ENCODE measurements around the gene PIGK. TPM values are rescaled to one million over a fixed set of nuclear protein-coding genes. Genes with fewer than 3 reads are reported as not detected.

The PIGK gene
- total and polyA plus RNA-seq, 8 donors = 0.58 to 62.4 (median 8.5) TPM

GRCh38 chr1:77040826-77041225 is 178.4 kb downstream of the PIGK start:
- intact Hi-C loops (cut with DNase I; ENCODE audit: low total_unique reads) = no loop called here
- 56 to 82% (median 76%) methylated on average over 3 of the region's 3 CpGs for WGBS, 5 donors

GRCh38 chr1:77039739-77040138 is 179.5 kb downstream of the PIGK start:
- H3K36me3 ChIP-seq = no peaks in the 10 kb centered on the region
- DNase-seq = peak in 1 of 2 donors; percentile 27
- no peak overlapping the region for H3K4me3 ChIP-seq
- no peaks in the 10 kb centered on the region for H3K27me3 ChIP-seq
- peaks cover 0 to 6% (median 0%) of the 10 kb centered on the region in 4 donors for H3K9me3 ChIP-seq
- peaks cover 0 to 16% (median 4%) of the 10 kb centered on the region in 4 donors for H3K4me1 ChIP-seq
- WGBS, 5 donors = 54 to 87% (median 81%) methylated on average over 8 of the region's 8 CpGs
- intact Hi-C loops (cut with DNase I; ENCODE audit: low total_unique reads) = no loop called here
- H3K27ac ChIP-seq = peak overlapping the region in 2 of 5 donors; percentile 29 to 45
- TF ChIP-seq EP300 (IDR thresholded peaks at IDR 0.05) (no peak), POLR2AphosphoS5 (IDR thresholded peaks at IDR 0.05) (peak in 2 of 3 donors; percentile 11 to 82)

More at GRCh38 chr1:77040826-77041225, 178.4 kb downstream of the PIGK start:
- Histone ChIP-seq H3K9me3 (peaks cover 0 to 6% (median 0%) of the 10 kb centered on the region in 4 donors), H3K27me3 (no peaks in the 10 kb centered on the region), H3K27ac (no peak overlapping the region), H3K36me3 (no peaks in the 10 kb centered on the region), H3K4me3 (no peak overlapping the region), H3K4me1 (peaks cover 0 to 16% (median 4%) of the 10 kb centered on the region in 4 donors)
- DNase-seq = no peak
- TF ChIP-seq POLR2A (IDR thresholded peaks at IDR 0.05) (no peak), EP300 (IDR thresholded peaks at IDR 0.05) (no peak), POLR2AphosphoS5 (IDR thresholded peaks at IDR 0.05) (no peak), CTCF (IDR thresholded peaks at IDR 0.05) (no peak)

- peak overlapping the region in 3 of 5 donors; percentile 38 to 72 (median 45) for H3K27ac ChIP-seq
- H3K36me3 ChIP-seq = no peaks in the 10 kb centered on the region
- 80 to 96% (median 83%) methylated on average over 1 of the region's 1 CpG for WGBS, 5 donors
- H3K9me3 ChIP-seq = peaks cover 0 to 6% (median 0%) of the 10 kb centered on the region in 4 donors
- intact Hi-C loops (cut with DNase I; ENCODE audit: low total_unique reads) = no loop called here
- no peaks in the 10 kb centered on the region for H3K27me3 ChIP-seq
- no peak for DNase-seq
- no peak overlapping the region for H3K4me3 ChIP-seq
- TF ChIP-seq EP300 (IDR thresholded peaks at IDR 0.05) (no peak), POLR2AphosphoS5 (IDR thresholded peaks at IDR 0.05) (no peak), CTCF (IDR thresholded peaks at IDR 0.05) (no peak)
- H3K4me1 ChIP-seq = peaks cover 0 to 16% (median 4%) of the 10 kb centered on the region in 4 donors
Measured at GRCh38 chr1:77039111-77039510, 180.1 kb downstream of the PIGK start.

Small RNA genes within 50 kb of the gene (small RNA-seq; reads per million reads assigned to genes)
- 0 reads per million in 4 donors for gene MIR7156

Other genes starting within 250 kb of the PIGK start
- 1 to 10 TPM in 2 of 5 donors, not detected in 3; 1.3 to 5.0 TPM for gene AK5, start 62.6 kb upstream of the PIGK start, total RNA-seq
- 1 to 10 TPM in 1 of 3 donors, under 1 TPM in 2; 0.23 to 1.5 (median 0.25) TPM for gene AK5, start 62.6 kb upstream of the PIGK start, polyA plus RNA-seq

All from stomach (tissue), 9 donors.